Heart left ventricle (tissue), 13 donors: ENCODE measurements around the gene SIL1.

ENCODE experiments used
- CTCF ChIP-seq, 12 donors: fragments of 200-600 bp; sonication (generic) in 4 of 12; IDR thresholded peaks; one replicate each; pipeline versions ENCODE4 v1.5.0 to v1.8.0; 2018 to 2022; ENCODE audit warnings: antibody characterized with exemption in 12 of 12, mild to moderate bottlenecking in 5 of 12
- POLR2A ChIP-seq, 2 donors: fragments of 450-650 bp; IDR thresholded peaks; one replicate each; pipeline ENCODE4 v1.6.1; 2017; ENCODE audit warnings: antibody characterized with exemption in 2 of 2, mild to moderate bottlenecking in 2 of 2, moderate library complexity in 2 of 2
- donor health status: ischemic (EF 13 %, LVEDD 7.1; RV severe dilation, severe dysfunction).
- donor health status: DM: no; HTN: yes; CAD: no.
- donor health status: DM: no; HTN: no; CAD: no.
- donor health status: ischemic (EF 25% LVEDD 6.9; RV normal size, moderate dysfunction).
- donor health status: ischemic (EF 25% LVEDD 5.7; RV mildly dilated, moderate dysfunction).
- donor health status: ischemic (EF 35%, LVEDD 5.7; RV mildly dilated, moderate dysfunction).
- donor health status: nonischemic (EF 11% LVEDD 7.7; RV severe dilation, severe dysfunction).
- donor health status: DM: yes; HTN: yes; CAD: no.
- donor health status: PGD.
- donor health status: ischemic (EF 29% LVEDD 5.4; RV normal size, mild dysfunction).
- donor health status: nonischemic (EF 23%, LVEDD 6.1; RV moderate dilation, normal function).

DNA sequence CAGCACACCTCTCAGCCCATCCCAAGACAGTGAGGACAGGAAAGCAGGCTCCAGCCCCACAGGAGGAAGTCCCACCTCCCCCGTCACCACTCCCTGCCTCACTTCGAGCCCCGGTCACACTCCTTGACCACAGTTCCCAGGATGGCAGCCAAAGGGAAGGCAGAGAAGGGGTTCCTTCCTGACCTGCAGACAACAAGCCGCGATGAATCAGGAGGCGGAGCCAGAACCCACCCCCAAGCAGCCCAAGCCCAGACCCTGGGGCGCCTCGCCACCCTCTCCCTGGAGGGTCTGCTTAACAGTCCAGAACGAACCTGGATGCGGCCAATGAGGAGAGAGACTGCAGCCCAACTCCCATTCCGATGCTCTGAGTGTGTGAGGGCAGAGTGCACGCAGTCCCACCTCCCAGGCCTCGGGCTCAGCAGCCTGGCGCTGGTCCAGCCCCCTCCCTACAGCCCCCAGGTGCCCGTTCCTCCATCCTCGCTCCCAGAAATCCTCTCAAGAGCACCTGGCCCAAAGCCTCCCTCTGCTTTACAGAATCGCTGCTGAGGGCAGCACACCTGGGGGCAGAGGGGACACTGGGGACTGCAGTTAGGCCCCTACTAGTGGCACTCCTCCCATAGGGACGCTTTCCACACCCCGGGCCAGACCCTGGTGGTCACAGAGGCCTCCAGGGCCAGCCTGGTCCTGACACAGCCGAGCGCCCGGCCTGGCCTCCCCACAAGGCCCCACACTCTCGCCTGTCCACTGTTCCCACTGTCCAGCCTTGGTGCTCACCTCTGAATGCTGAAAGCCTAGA lies 253.4 kb downstream of the SIL1 start:
- TF ChIP-seq CTCF (IDR thresholded peaks at IDR 0.05) (no peak), POLR2A (IDR thresholded peaks at IDR 0.05) (no peak)
